KMS-11 (cell line): ENCODE measurements around the gene ATP6V1F.

Source experiments
- H2AFZ ChIP-seq: fragments of 200-600 bp; sonication (generic); 2 replicates; pipeline ENCODE4 v1.6.1; 2016; ENCODE audit warnings: antibody characterized with exemption, mixed run types, low read depth
- H3K27ac ChIP-seq: fragments of 200-600 bp; sonication (generic); 2 replicates; pipeline ENCODE4 v1.6.1; 2016; ENCODE audit warnings: mild to moderate bottlenecking, mixed run types
- H3K27me3 ChIP-seq: fragments of 200-600 bp; sonication (generic); 2 replicates; pipeline ENCODE4 v1.6.1; 2017; ENCODE audit warnings: mild to moderate bottlenecking, low read depth, mixed run types, moderate library complexity; ENCODE audit not compliant: insufficient read depth
- H3K36me3 ChIP-seq: fragments of 200-600 bp; sonication (generic); 2 replicates; pipeline ENCODE4 v1.6.1; 2017; ENCODE audit warnings: mild to moderate bottlenecking, mixed run types; ENCODE audit not compliant: insufficient read depth
- H3K4me1 ChIP-seq: fragments of 200-600 bp; sonication (generic); 2 replicates; pipeline ENCODE4 v1.6.1; 2016; ENCODE audit warnings: mild to moderate bottlenecking, low read depth, mixed run types; ENCODE audit not compliant: poor library complexity, severe bottlenecking
- H3K4me2 ChIP-seq: fragments of 200-600 bp; sonication (generic); 2 replicates; pipeline ENCODE4 v1.7.0; 2016; ENCODE audit warnings: mild to moderate bottlenecking, mixed run types
- H3K4me3 ChIP-seq: fragments of 200-600 bp; sonication (generic); IDR thresholded peaks from 2 replicates; pipeline ENCODE4 v1.6.1; 2017; ENCODE audit warnings: low read depth, low read length, mixed read lengths; ENCODE audit not compliant: insufficient read depth
- H3K79me2 ChIP-seq: fragments of 200-600 bp; sonication (generic); 2 replicates; pipeline ENCODE4 v1.6.1; 2016; ENCODE audit warnings: low read depth, mixed run types; ENCODE audit not compliant: insufficient read depth
- H3K9ac ChIP-seq: fragments of 200-600 bp; sonication (generic); 2 replicates; pipeline ENCODE4 v1.6.1; 2016; ENCODE audit warnings: mild to moderate bottlenecking, mixed run types
- H4K20me1 ChIP-seq: fragments of 200-600 bp; sonication (generic); 2 replicates; pipeline ENCODE4 v1.6.1; 2016; ENCODE audit warnings: mild to moderate bottlenecking, mixed run types; ENCODE audit not compliant: insufficient read depth
- CTCF ChIP-seq: fragments of 200-600 bp; sonication (generic); conservative IDR thresholded peaks from 2 replicates; pipeline ENCODE4 v1.6.1; 2017; ENCODE audit warnings: low read depth, mild to moderate bottlenecking, antibody characterized with exemption, low read length, moderate library complexity, mixed read lengths

The ATP6V1F gene

DNA sequence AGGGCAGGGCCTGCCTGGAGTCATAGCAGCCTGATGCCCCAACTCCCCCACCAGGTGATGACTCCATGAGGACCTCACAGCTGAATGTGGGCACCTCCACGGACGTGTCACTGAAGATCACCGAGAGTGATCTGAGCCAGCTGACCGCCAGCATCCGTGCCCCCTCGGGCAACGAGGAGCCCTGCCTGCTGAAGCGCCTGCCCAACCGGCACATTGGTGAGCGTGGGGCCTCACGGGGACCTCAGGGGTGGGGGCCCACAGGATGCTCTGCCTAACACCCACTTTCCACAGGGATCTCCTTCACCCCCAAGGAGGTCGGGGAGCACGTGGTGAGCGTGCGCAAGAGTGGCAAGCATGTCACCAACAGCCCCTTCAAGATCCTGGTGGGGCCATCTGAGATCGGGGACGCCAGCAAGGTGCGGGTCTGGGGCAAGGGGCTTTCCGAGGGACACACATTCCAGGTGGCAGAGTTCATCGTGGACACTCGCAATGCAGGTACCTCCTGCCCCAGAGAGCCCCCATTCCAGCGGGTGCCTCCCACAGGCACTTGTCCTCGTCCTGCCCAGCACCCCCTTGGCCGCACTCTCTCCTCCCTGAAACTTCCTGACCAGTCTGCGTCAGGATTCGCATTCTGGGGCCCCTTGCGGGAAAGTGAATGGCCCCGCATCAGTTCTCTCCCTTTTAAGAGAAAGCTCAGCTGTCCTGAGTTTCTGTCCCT lies 10.0 kb upstream of the ATP6V1F start:
- Histone ChIP-seq H3K27me3 (peaks cover 39% of the 10 kb centered on the region), H3K4me1 (no peaks in the 10 kb centered on the region), H3K4me2 (no peak overlapping the region), H3K9ac (no peak overlapping the region), H4K20me1 (no peaks in the 10 kb centered on the region), H3K4me3 (no peak overlapping the region), H3K79me2 (no peaks in the 10 kb centered on the region), H3K36me3 (no peaks in the 10 kb centered on the region), H2AFZ (no peak overlapping the region), H3K27ac (no peak overlapping the region)
- TF ChIP-seq CTCF, result no peak

DNA sequence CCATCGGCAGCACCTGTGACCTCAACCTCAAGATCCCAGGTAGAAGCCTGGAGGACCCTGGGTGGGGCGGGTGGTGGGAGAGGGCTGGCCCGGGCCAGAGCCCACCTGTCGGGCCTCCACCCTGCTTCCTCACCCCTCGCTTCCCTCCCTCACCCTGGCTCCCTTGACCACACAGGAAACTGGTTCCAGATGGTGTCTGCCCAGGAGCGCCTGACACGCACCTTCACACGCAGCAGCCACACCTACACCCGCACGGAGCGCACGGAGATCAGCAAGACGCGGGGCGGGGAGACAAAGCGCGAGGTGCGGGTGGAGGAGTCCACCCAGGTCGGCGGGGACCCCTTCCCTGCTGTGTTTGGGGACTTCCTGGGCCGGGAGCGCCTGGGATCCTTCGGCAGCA lies 8.9 kb upstream of the ATP6V1F start:
- Histone ChIP-seq H3K27ac (no peak overlapping the region), H3K27me3 (peaks cover 39% of the 10 kb centered on the region), H2AFZ (no peak overlapping the region), H3K9ac (no peak overlapping the region), H4K20me1 (no peaks in the 10 kb centered on the region), H3K79me2 (no peaks in the 10 kb centered on the region), H3K4me3 (no peak overlapping the region), H3K4me1 (no peaks in the 10 kb centered on the region), H3K4me2 (no peak overlapping the region), H3K36me3 (no peaks in the 10 kb centered on the region)
- TF ChIP-seq CTCF, result no peak

- H3K36me3 ChIP-seq, result no peaks in the 10 kb centered on the region
- no peaks in the 10 kb centered on the region for H3K79me2 ChIP-seq
- TF ChIP-seq CTCF, result no peak
- peaks cover 5% of the 10 kb centered on the region for H3K4me1 ChIP-seq
- no peak overlapping the region for H3K27ac ChIP-seq
- no peaks in the 10 kb centered on the region for H4K20me1 ChIP-seq
- H3K4me3 ChIP-seq, result no peak overlapping the region
- no peak overlapping the region for H3K4me2 ChIP-seq
- peaks cover 39% of the 10 kb centered on the region for H3K27me3 ChIP-seq
- no peak overlapping the region for H3K9ac ChIP-seq
- H2AFZ ChIP-seq, result no peak overlapping the region
These were observed 8.3 kb upstream of the ATP6V1F start for GRCh38 chr7:128854396-128854795.

- no peak overlapping the region for H3K9ac ChIP-seq
- no peak overlapping the region for H3K4me2 ChIP-seq
- no peaks in the 10 kb centered on the region for H4K20me1 ChIP-seq
- H3K36me3 ChIP-seq, result no peaks in the 10 kb centered on the region
- TF ChIP-seq CTCF, result no peak
- no peaks in the 10 kb centered on the region for H3K79me2 ChIP-seq
- no peak overlapping the region for H3K27ac ChIP-seq
- H2AFZ ChIP-seq, result no peak overlapping the region
- H3K27me3 ChIP-seq, result peaks cover 34% of the 10 kb centered on the region
- no peak overlapping the region for H3K4me3 ChIP-seq
- peaks cover 16% of the 10 kb centered on the region for H3K4me1 ChIP-seq
These were observed 7.1 kb upstream of the ATP6V1F start for GRCh38 chr7:128855559-128855958.
